Activated T-cell treated with anti-CD3 and anti-CD28 coated beads, Interleukin-2, amount 50 U/mL, for 1 hour (primary cell): ENCODE data around the gene TMEM255B.
"Not testable (repeated sequence)": the region's sequence is repeated elsewhere in the genome, so short reads cannot be mapped to it uniquely, and the experiment has no call there.

Experiments
- DNase-seq: peaks from one replicate; pipeline ENCODE4 v3.0.0-alpha.2; 2020

The TMEM255B gene

GRCh38 chr13:113820813-113821651 lies 62.0 kb downstream of the TMEM255B start:
- no peak for DNase-seq

- no peak for DNase-seq
Observed at GRCh38 chr13:113821847-113822246, 62.8 kb downstream of the TMEM255B start.

GRCh38 chr13:113822266-113822665 lies 63.2 kb downstream of the TMEM255B start:
- no peak for DNase-seq

- no peak for DNase-seq
Observed at GRCh38 chr13:113822956-113823744, 64.1 kb downstream of the TMEM255B start.

- DNase-seq, result no peak
Observed at GRCh38 chr13:113823771-113824170, 64.7 kb downstream of the TMEM255B start.

- DNase-seq, result no peak
Observed at GRCh38 chr13:113825841-113826240, 66.8 kb downstream of the TMEM255B start.

- not testable (repeated sequence) for DNase-seq
Observed at GRCh38 chr13:113826446-113826845, 67.4 kb downstream of the TMEM255B start.

GRCh38 chr13:113827021-113827420 lies 68.0 kb downstream of the TMEM255B start:
- no peak for DNase-seq

- DNase-seq, result no peak
Observed at GRCh38 chr13:113828282-113828825, 69.3 kb downstream of the TMEM255B start.

GRCh38 chr13:113830426-113830950 lies 71.5 kb downstream of the TMEM255B start:
- not testable (repeated sequence) for DNase-seq

- no peak for DNase-seq
Observed at GRCh38 chr13:113831061-113831460, 72.0 kb downstream of the TMEM255B start.

GRCh38 chr13:113832205-113832604 lies 73.2 kb downstream of the TMEM255B start:
- DNase-seq, result no peak

GRCh38 chr13:113832631-113833030 lies 73.6 kb downstream of the TMEM255B start:
- DNase-seq, result no peak

- no peak for DNase-seq
Observed at GRCh38 chr13:113833111-113833830, 74.2 kb downstream of the TMEM255B start.

GRCh38 chr13:113834006-113834405 lies 75.0 kb downstream of the TMEM255B start:
- not testable (repeated sequence) for DNase-seq

GRCh38 chr13:113834496-113835200 lies 75.6 kb downstream of the TMEM255B start:
- no peak for DNase-seq

- no peak for DNase-seq
Observed at GRCh38 chr13:113835461-113836270, 76.6 kb downstream of the TMEM255B start.

- DNase-seq, result no peak
Observed at GRCh38 chr13:113836768-113837559, 77.9 kb downstream of the TMEM255B start.

GRCh38 chr13:113837560-113838355 lies 78.7 kb downstream of the TMEM255B start:
- DNase-seq, result no peak
